ENCODE results near the gene PCDHGA7. TPM values are rescaled to one million over a fixed set of nuclear protein-coding genes. Genes with fewer than 3 reads are reported as not detected.

PCDHGA7 gene
- total and polyA plus RNA-seq, 11 donors, result 1.4 to 14.1 (median 7.5) TPM

DNA sequence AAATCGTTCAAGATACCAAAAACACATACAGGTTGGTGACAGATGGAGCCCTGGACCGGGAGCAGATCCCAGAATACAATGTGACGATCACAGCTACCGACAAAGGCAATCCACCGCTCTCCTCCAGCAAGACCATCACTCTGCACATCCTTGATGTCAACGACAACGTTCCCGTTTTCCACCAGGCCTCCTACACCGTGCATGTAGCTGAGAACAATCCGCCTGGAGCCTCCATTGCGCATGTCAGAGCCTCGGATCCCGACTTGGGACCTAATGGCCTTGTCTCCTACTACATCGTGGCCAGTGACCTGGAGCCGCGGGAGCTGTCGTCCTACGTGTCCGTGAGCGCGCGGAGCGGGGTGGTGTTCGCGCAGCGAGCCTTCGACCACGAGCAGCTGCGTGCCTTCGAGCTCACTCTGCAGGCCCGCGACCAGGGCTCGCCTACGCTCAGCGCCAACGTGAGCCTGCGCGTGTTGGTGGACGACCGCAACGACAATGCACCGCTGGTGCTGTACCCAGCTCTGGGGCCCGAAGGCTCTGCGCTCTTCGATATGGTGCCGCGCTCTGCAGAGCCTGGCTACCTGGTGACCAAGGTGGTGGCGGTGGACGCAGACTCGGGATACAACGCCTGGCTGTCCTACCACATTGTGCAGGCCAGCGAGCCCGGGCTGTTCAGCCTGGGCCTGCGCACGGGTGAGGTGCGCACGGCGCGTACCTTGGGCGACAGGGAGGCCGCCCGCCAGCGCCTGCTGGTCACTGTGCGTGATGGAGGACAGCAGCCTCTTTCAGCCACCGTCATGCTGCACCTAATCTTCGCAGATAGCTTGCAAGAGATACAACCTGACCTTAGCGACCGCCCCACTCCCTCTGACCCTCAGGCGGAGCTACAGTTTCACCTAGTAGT, 10.7 kb upstream of the PCDHGA7 start:
- TF ChIP-seq, protein P1, sequence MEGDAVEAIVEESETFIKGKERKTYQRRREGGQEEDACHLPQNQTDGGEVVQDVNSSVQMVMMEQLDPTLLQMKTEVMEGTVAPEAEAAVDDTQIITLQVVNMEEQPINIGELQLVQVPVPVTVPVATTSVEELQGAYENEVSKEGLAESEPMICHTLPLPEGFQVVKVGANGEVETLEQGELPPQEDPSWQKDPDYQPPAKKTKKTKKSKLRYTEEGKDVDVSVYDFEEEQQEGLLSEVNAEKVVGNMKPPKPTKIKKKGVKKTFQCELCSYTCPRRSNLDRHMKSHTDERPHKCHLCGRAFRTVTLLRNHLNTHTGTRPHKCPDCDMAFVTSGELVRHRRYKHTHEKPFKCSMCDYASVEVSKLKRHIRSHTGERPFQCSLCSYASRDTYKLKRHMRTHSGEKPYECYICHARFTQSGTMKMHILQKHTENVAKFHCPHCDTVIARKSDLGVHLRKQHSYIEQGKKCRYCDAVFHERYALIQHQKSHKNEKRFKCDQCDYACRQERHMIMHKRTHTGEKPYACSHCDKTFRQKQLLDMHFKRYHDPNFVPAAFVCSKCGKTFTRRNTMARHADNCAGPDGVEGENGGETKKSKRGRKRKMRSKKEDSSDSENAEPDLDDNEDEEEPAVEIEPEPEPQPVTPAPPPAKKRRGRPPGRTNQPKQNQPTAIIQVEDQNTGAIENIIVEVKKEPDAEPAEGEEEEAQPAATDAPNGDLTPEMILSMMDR (IDR thresholded peaks at IDR 0.05), result no peak
- no peak for TF ChIP-seq POLR2A (IDR thresholded peaks at IDR 0.05)
- intact Hi-C loops (cut with DNase I), result no loop called here
- Histone ChIP-seq H3K27ac (no peak overlapping the region), H3K9me3 (peaks cover 0 to 99% (median 61%) of the 10 kb centered on the region in 12 donors), H3K36me3 (peaks cover 0 to 26% (median 0%) of the 10 kb centered on the region in 9 donors), H3K4me3 (no peak overlapping the region), H3K27me3 (peaks cover 0 to 34% (median 0%) of the 10 kb centered on the region in 9 donors), H3K4me1 (peaks cover 0 to 31% (median 2%) of the 10 kb centered on the region in 12 donors)
- DNase-seq (peak in 1 of 5 donors; percentile 25), ATAC-seq (peak in 3 of 4 donors; percentile 18 to 20 (median 19))
- 34 to 48% (median 42%) methylated on average over 25 to 69 of the region's 69 CpGs for WGBS, 4 donors

DNA sequence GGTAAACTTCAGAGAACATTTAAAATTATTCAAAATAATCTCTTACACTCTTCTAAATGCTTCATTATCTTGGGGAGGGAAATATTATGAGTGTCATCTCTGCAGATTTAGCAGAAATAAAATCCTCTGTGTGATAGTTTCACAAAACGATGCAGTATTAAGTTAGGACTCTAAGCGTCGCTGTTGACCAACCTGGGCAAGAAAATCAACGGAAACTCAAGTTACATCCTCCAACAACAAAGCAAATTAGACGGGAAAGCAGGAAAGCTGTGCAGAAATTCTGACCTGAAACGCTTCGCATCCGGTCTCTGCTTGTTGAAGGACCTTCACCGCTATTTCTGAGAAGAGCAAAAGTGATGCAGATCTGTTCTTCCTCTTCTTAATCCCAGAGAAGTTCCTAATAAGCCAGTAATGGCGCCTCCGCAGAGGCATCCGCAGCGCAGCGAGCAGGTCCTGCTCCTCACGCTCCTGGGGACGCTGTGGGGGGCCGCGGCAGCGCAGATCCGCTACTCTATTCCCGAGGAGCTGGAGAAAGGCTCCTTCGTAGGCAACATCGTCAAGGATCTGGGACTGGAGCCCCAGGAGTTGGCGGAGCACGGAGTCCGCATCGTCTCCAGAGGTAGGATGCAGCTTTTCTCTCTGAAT, 8.7 kb upstream of the PCDHGA7 start, which contains the start of gene PCDHGA6:
Gene PCDHGA6 (plus strand): TSS at position 219 of the 645 bp plus-strand sequence. CDS start 193 bp downstream, at position 412.
- Histone ChIP-seq H3K36me3 (peaks cover 0 to 36% (median 0%) of the 10 kb centered on the region in 9 donors), H3K27ac (no peak within 1 kb of the TSS), H3K9me3 (peaks cover 0 to 99% (median 64%) of the 10 kb centered on the region in 12 donors), H3K4me1 (peaks cover 0 to 31% (median 2%) of the 10 kb centered on the region in 12 donors), H3K27me3 (peaks cover 0 to 31% (median 0%) of the 10 kb centered on the region in 9 donors), H3K4me3 (peak within 1 kb of the TSS in 10 of 12 donors; percentile 9 to 42 (median 31))
- intact Hi-C loops (cut with DNase I), result no loop called here
- ATAC-seq, result no peak
- WGBS, 4 donors, result 25 to 41% (median 30%) methylated on average over 25 to 27 of the region's 27 CpGs
- TF ChIP-seq, protein P1 (IDR thresholded peaks at IDR 0.05), result peak in 11 of 12 donors; percentile 19 to 50 (median 41)
- TF ChIP-seq POLR2A (IDR thresholded peaks at IDR 0.05), result no peak
- no peak for DNase-seq

DNA sequence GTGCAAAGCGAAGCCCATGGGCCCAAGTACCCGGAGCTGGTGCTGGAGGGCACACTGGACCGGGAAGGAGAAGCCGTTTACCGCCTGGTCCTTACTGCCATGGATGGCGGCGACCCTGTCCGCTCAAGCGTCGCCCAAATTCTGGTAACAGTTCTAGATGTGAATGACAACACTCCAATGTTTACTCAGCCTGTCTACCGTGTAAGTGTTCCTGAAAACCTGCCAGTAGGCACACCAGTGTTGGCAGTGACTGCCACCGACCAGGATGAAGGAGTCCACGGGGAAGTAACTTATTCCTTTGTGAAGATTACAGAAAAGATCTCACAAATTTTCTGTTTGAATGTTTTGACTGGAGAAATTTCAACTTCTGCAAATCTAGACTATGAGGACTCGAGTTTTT, 7.9 kb upstream of the PCDHGA7 start:
- Histone ChIP-seq H3K36me3 (peaks cover 0 to 36% (median 0%) of the 10 kb centered on the region in 9 donors), H3K27me3 (peaks cover 0 to 29% (median 0%) of the 10 kb centered on the region in 9 donors), H3K9me3 (peaks cover 0 to 99% (median 64%) of the 10 kb centered on the region in 12 donors), H3K4me3 (no peak overlapping the region), H3K27ac (no peak overlapping the region), H3K4me1 (peaks cover 0 to 29% (median 0%) of the 10 kb centered on the region in 12 donors)
- intact Hi-C loops (cut with DNase I), result no loop called here
- no peak for TF ChIP-seq POLR2A (IDR thresholded peaks at IDR 0.05)
- TF ChIP-seq, protein P1 (IDR thresholded peaks at IDR 0.05), result no peak
- 51 to 63% (median 56%) methylated on average over 14 of the region's 14 CpGs for WGBS, 4 donors
- DNase-seq (peak in 1 of 5 donors; percentile 55), ATAC-seq (peak in 2 of 4 donors; percentile 65 to 68)

All from heart left ventricle (tissue), 16 donors.